ENCODE results near the gene RNF32.

Gene RNF32

DNA sequence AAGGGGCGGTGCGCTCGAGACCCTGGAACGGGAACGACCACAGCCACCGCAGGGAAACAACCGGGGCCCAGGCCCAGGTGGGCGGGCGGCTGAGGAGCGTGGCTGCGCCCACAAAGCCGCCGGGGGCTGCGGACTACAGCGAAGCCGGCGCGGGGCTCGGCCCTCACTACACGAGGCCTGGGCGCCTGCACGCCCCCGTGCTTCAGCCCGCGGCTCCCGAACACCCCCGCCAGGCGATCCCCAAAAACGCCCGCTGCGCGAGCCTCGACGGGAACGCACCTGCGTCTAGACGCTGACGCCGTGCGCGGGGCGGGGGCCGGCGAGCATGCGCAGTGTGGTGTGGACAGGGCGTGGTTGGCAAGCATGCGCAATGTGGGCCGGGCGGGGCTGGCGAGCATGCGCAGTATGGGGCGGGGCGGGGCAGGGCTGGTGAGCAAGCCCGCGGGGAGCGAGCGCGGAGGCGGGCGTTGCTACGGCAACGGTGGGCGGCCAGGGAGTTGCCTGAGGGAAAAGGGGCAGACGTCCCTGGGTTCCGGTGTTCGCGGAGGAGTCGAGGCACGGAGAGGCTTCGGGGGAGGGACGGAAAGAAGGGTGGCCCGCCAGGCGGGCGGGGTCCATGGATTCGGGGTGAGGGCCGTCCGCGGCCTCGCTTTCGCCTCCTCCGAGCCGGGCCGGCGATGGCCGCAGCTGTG lies at the start of gene RNF32:
Gene RNF32, plus strand, starts transcription at position 518 of the 692 bp plus-strand sequence. CDS start 3,104 bp downstream, outside the sequence.
- DNase-seq (ENCODE audit: low spot score) = peak; percentile 99

GRCh38 chr7:156592155-156592884 lies 48.3 kb upstream of the RNF32 start:
- no peak for DNase-seq (ENCODE audit: low spot score)

DNA sequence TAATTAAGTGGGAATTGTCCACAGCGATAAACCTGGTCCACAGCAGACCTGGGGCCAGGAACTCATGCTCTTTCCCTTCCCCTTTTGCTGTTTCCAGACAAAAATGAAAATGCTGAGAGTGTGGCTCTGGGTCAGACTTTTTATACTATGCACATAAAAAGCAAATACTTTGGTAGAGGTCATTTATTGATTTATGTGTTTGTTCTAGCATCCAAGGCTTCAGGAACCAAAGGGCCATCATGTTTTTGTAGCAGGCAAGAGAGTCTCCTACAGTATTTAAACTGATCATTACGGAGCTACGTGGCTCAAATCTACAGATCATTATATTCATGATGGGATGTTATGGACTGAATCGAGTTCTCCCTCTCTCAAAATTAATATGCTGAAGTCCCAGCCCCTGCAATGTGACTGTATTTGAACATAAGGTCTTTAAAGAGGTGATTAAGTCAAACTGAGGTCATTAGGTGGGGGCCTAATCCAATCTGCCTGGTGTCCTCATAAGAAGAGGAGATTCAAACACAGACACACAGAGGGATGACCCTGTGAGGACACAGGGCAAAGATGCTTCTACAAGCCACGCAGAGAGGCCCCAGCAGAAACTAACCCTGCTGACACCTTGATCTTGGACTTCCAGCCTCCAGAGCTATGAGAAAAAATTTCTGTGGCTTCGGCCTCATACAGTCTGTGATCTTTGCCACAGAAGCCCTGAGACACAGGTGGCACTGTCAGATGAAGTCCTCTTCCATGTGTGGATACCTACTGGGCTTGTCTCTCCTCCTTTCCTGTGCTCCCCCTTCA lies 46.1 kb upstream of the RNF32 start:
- DNase-seq (ENCODE audit: low spot score) = no peak

DNA sequence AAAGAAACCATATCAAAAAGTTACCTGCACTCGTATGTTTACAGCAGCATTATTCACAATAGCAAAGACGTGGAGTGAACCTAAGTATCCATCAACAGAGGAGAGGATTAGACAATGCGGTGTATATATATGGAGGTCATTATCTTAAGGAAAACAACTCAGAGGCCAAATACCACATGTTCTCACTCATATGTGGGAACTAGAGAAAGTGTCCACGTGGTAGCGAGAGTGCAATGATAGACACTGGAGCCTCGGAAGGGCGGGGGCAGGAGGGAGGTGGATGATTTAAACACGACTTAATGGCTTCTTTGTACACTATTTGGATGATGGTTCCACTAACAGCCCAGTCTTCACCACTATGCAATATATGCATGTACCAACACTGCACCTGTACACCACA lies 40.1 kb upstream of the RNF32 start:
- DNase-seq (ENCODE audit: low spot score) = no peak

- DNase-seq (ENCODE audit: low spot score) = no peak
Observed at GRCh38 chr7:156602283-156602682, 38.3 kb upstream of the RNF32 start.

DNA sequence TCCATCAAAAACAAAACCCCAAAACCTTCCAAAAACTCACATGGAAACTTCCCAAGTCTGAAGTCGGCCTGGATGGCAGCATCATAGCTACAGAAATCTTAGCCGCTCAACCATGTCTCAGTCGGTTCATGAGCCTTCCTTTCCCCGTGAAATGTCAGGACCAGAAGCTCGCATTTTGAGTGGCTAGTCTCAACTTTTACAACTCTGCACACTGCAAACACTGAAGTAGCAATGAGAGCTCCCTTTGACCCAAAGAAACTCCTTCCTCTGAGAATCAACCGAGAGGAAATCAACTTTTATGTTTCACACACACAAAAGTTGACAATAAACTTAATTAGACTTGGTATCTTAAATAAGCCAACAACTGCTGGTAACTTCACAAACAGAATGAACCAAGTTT lies 37.6 kb upstream of the RNF32 start:
- DNase-seq (ENCODE audit: low spot score) = no peak

GRCh38 chr7:156603629-156604028 lies 36.9 kb upstream of the RNF32 start:
- DNase-seq (ENCODE audit: low spot score) = no peak

GRCh38 chr7:156604311-156604710 lies 36.3 kb upstream of the RNF32 start:
- DNase-seq (ENCODE audit: low spot score) = no peak

GRCh38 chr7:156604836-156605695 lies 35.5 kb upstream of the RNF32 start:
- no peak for DNase-seq (ENCODE audit: low spot score)

GRCh38 chr7:156606135-156606534 lies 34.4 kb upstream of the RNF32 start:
- no peak for DNase-seq (ENCODE audit: low spot score)

DNA sequence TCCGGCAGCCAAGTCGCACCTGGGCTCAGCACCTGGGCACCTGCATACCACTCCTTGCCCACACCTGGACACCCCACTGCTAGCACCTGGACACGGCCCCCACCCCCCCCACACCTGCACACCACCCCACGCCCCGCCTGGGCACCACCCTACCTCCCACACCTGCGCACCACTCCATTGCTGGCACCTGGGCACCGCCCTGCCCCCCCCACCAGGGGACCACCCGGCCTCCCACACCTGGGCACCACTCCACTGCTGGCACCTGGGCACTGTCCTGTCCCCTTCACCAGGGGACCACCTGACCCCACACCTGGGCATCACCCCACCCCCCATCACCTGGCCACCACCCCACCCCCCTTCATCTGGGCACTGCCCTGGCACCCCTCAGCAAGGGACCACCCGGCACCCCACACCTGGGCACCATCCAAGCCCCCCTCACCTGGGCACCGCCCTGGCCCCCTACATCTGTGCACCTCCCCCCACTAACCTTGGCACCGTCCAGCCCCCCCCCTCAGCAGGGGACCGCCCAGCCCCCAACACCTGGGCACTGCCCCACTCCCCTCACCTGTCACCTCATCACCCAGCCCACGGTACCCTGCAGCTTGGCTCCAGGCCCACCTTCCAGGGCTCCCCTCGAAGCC lies 33.8 kb upstream of the RNF32 start:
- DNase-seq (ENCODE audit: low spot score) = no peak

- DNase-seq (ENCODE audit: low spot score) = no peak
Observed at GRCh38 chr7:156607332-156608172, 33.0 kb upstream of the RNF32 start.

- DNase-seq (ENCODE audit: low spot score) = no peak
Observed at GRCh38 chr7:156608173-156608478, 32.4 kb upstream of the RNF32 start.

- DNase-seq (ENCODE audit: low spot score) = no peak
Observed at GRCh38 chr7:156609010-156609877, 31.3 kb upstream of the RNF32 start.

DNA sequence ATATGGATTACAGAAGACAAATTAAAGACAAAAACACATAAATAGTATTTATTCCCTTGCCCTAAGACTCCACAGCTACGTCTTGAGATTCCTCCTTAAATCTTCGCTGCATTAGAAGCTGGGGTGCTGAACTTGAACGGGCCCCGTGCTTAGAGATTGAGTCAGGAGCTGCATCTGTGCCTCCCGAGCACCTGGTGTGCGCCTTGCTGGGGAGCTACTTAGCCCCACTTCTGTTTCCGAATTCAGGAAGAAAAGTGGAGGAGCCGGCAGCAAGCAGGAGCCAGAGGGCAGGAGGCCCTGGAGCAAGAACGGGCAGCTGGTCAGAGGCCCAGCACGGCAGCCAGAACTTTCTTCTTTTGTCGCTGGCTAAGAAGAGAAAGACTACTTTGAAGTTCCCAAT lies 30.4 kb upstream of the RNF32 start:
- DNase-seq (ENCODE audit: low spot score) = no peak

DNA sequence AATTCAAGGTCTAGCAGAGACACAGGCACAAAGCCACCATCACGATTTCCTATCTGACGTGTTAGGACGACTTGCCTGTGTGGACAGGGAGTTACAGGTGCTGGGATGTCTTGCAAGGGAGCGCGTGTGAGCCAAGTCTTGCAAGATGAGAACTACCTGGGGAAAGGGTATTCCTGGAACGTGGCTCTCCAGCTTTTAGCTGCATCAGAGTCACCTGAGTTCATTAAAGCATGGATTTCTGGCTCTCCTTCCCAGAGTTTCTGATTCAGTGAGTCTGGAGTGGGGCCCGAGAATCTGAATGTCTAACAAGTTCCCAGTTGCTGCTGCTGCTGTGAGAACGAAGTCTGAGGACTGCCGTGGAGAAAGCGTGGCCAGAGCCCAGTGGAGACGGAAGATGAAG lies 30.0 kb upstream of the RNF32 start:
- no peak for DNase-seq (ENCODE audit: low spot score)

- DNase-seq (ENCODE audit: low spot score) = no peak
Observed at GRCh38 chr7:156611014-156612010, 29.3 kb upstream of the RNF32 start.

DNA sequence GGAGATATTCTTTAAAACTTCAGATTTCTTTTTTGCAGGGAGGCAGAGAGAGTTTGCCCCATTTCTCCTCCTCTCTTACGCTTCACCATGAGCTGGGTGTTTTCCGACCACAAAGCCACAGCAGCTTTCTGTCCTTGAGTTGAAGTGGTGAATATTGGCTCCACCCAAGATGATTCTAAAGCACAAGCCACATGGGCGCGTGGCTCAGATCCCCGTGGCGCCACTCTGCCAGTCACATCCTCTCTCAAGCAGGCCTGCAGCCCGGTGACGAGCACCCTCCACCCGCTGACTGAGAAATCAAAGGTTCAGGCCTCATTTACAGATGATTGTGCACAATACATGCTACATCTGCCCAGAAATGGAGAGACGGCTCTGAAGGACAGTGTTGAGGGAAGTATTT lies 27.6 kb upstream of the RNF32 start:
- no peak for DNase-seq (ENCODE audit: low spot score)

Data from germinal center (tissue), 1 donor.